GM12878 (cell line): ENCODE data around the gene COPB1. TPM values are rescaled to one million over a fixed set of nuclear protein-coding genes. Genes with fewer than 3 reads are reported as not detected.

ENCODE experiments used
- ATAC-seq: fragments of 200-7000 bp; cut with Tn5 transposase; 3 replicates; pipeline ENCODE4 v1.9.1; 2020; ENCODE audit warnings: mild to moderate bottlenecking, moderate library complexity
- BruUV-seq: library from RNA; stranded (reverse); fragments of 400-500 nt; replicated peaks from 2 replicates; lab custom pipeline; 2021; lab: Mats Ljungman, UMichigan
- CTCF ChIA-PET: fragments of 300-600 bp; sonication (Branson Sonifier 250); formaldehyde crosslinking; extraction: SDS; loops from one replicate; lab custom pipeline; 2021; ENCODE audit warnings: inconsistent platforms; lab: Yijun Ruan, JAX
- POLR2A ChIA-PET: fragments of 350-600 bp; formaldehyde crosslinking; extraction: SDS; loops from one replicate; lab custom pipeline; 2021; ENCODE audit warnings: inconsistent platforms; lab: Charles Lee
- RAD21 ChIA-PET: fragments of 300-600 bp; sonication (Branson Sonifier 250); formaldehyde crosslinking; loops from one replicate; lab custom pipeline; 2023; ENCODE audit warnings: antibody characterized with exemption; ENCODE audit not compliant: unreplicated experiment; lab: Charles Lee
- SMC1A ChIA-PET: fragments of 300-600 bp; sonication (Branson Sonifier 250); formaldehyde crosslinking; loops from one replicate; lab custom pipeline; 2023; ENCODE audit not compliant: unreplicated experiment, uncharacterized antibody; lab: Charles Lee
- DNase-seq: peaks from one replicate; pipeline ENCODE4 v3.0.0-alpha.2; 2011; ENCODE audit warnings: low read depth, low spot score
- FAIRE-seq: peaks from 3 replicates; lab custom pipeline; 2011; peaks lifted over from hg19 to GRCh38; lab: Jason Lieb, UNC
- H2AFZ ChIP-seq: 2 replicates; pipeline ENCODE4 v1.6.0; 2011; ENCODE audit warnings: low read depth, low read length, control low read depth; ENCODE audit not compliant: control insufficient read depth
- H3K27ac ChIP-seq: 2 replicates; pipeline ENCODE4 v1.5.1; 2011; ENCODE audit warnings: control low read depth; ENCODE audit not compliant: control insufficient read depth, insufficient read depth
- H3K27me3 ChIP-seq, 2 experiments: replicated peaks in 1 of 2; 2 replicates each; pipeline versions ENCODE4 v1.6.0 to v1.6.1; 2011; ENCODE audit warnings: low read length in 1 of 2; ENCODE audit not compliant: control insufficient read depth in 2 of 2, insufficient read depth in 2 of 2
- H3K36me3 ChIP-seq, 2 experiments: 2 replicates each; pipeline ENCODE4 v1.5.1; 2011; ENCODE audit warnings: low read length in 1 of 2; ENCODE audit not compliant: control insufficient read depth in 2 of 2, insufficient read depth in 2 of 2
- H3K4me1 ChIP-seq: 2 replicates; pipeline ENCODE4 v1.6.1; 2011; ENCODE audit warnings: mild to moderate bottlenecking, low read length, moderate library complexity, mixed read lengths; ENCODE audit not compliant: control insufficient read depth, insufficient read depth
- H3K4me2 ChIP-seq: 2 replicates; pipeline ENCODE4 v1.6.0; 2011; ENCODE audit warnings: control low read depth; ENCODE audit not compliant: control insufficient read depth, insufficient read depth
- H3K4me3 ChIP-seq: fragments of 200-600 bp; sonication (generic); 2 replicates; pipeline ENCODE4 v1.5.1; 2016
- H3K79me2 ChIP-seq: 2 replicates; pipeline ENCODE4 v1.6.0; 2011; ENCODE audit warnings: low read length; ENCODE audit not compliant: control insufficient read depth, insufficient read depth
- H3K9ac ChIP-seq: 2 replicates; pipeline ENCODE4 v1.8.0; 2011; ENCODE audit warnings: low read length, control low read depth, mixed read lengths; ENCODE audit not compliant: control insufficient read depth, insufficient read depth
- H3K9me3 ChIP-seq: replicated peaks from 3 replicates; pipeline ENCODE4 v1.5.1; 2011; ENCODE audit warnings: mild to moderate bottlenecking, low read length; ENCODE audit not compliant: control insufficient read depth, insufficient read depth
- H4K20me1 ChIP-seq: 2 replicates; pipeline ENCODE4 v1.6.0; 2011; ENCODE audit not compliant: control insufficient read depth, insufficient read depth
- ATF7 ChIP-seq: fragments of 450-650 bp; IDR thresholded peaks from 2 replicates; pipeline ENCODE4 v1.6.1; 2016; ENCODE audit warnings: low read depth, mild to moderate bottlenecking
- BMI1 ChIP-seq: fragments of 450-650 bp; IDR thresholded peaks from 2 replicates; pipeline ENCODE4 v1.6.1; 2016; ENCODE audit warnings: mild to moderate bottlenecking, moderate library complexity, borderline replicate concordance
- CBX5 ChIP-seq: sonication (generic); IDR thresholded peaks from 2 replicates; pipeline ENCODE4 v1.6.1; 2016; ENCODE audit warnings: low read depth, moderate library complexity, mild to moderate bottlenecking, inconsistent platforms
- CHD1 ChIP-seq: IDR thresholded peaks from 2 replicates; pipeline ENCODE4 v1.6.1; 2012; ENCODE audit warnings: low read depth, low read length, improper control_type of control experiment
- CTCF ChIP-seq, 3 experiments: IDR thresholded peaks in 2 of 3; conservative IDR thresholded peaks in 1 of 3; 2 replicates each; pipeline ENCODE4 v1.5.1; 2011; ENCODE audit warnings: low read depth in 3 of 3, low read length in 3 of 3, mild to moderate bottlenecking in 3 of 3, control low read depth in 2 of 3, moderate library complexity in 2 of 3, inconsistent platforms in 1 of 3, mixed read lengths in 1 of 3; ENCODE audit not compliant: control insufficient read depth in 2 of 3, insufficient read depth in 1 of 3; ENCODE audit errors: extremely low read depth in 1 of 3
- DPF2 ChIP-seq: fragments of 450-650 bp; IDR thresholded peaks from 2 replicates; pipeline ENCODE4 v1.6.1; 2017; ENCODE audit warnings: mild to moderate bottlenecking
- EGR1 ChIP-seq, 2 experiments: IDR thresholded peaks; 1 replicate in 1 of 2; 2 replicates in 1 of 2; pipeline ENCODE4 v1.6.1; 2011 to 2012; ENCODE audit warnings: low read depth in 2 of 2, low read length in 2 of 2, borderline replicate concordance in 1 of 2, mild to moderate bottlenecking in 1 of 2, moderate library complexity in 1 of 2
- KLF5 ChIP-seq: fragments of 450-650 bp; IDR thresholded peaks from 2 replicates; pipeline ENCODE4 v1.6.1; 2014; ENCODE audit warnings: mild to moderate bottlenecking; ENCODE audit not compliant: partially characterized antibody
- MYB ChIP-seq: fragments of 150-350 bp; IDR thresholded peaks from 2 replicates; pipeline ENCODE4 v1.6.1; 2014; ENCODE audit warnings: mild to moderate bottlenecking, low read depth, low read length, borderline replicate concordance
- NR2C1 ChIP-seq: fragments of 450-650 bp; IDR thresholded peaks from 2 replicates; pipeline ENCODE4 v1.6.1; 2017; ENCODE audit warnings: antibody characterized with exemption, mild to moderate bottlenecking, moderate library complexity
- RAD21 ChIP-seq: IDR thresholded peaks from 2 replicates; pipeline ENCODE4 v1.6.1; 2011; ENCODE audit warnings: mild to moderate bottlenecking, low read depth, low read length, moderate library complexity; ENCODE audit not compliant: insufficient read depth
- RAD51 ChIP-seq: fragments of 450-650 bp; IDR thresholded peaks from 2 replicates; pipeline ENCODE4 v1.6.1; 2016; ENCODE audit warnings: moderate library complexity, mild to moderate bottlenecking, inconsistent platforms
- SIN3A ChIP-seq: IDR thresholded peaks from 2 replicates; pipeline ENCODE4 v1.6.1; 2012; ENCODE audit warnings: low read depth, low read length, improper control_type of control experiment
- SMAD5 ChIP-seq: IDR thresholded peaks from 2 replicates; pipeline ENCODE4 v1.6.1; 2016; ENCODE audit warnings: antibody characterized with exemption, low read depth
- ZNF24 ChIP-seq: fragments of 450-650 bp; IDR thresholded peaks from 2 replicates; pipeline ENCODE4 v1.6.1; 2017; ENCODE audit warnings: antibody characterized with exemption, mild to moderate bottlenecking
- WGBS: methylation state at CpG from one replicate; pipeline ENCODE4 v1.1.6; 2016; ENCODE audit warnings: low lambda C conversion rate; ENCODE audit not compliant: insufficient replicate concordance, insufficient coverage; ENCODE audit errors: missing lambda C conversion rate; 5-methylcytosine and 5-hydroxymethylcytosine counted together
- in situ Hi-C: fragments of 300-500 bp; cut with MboI; formaldehyde crosslinking; loops from 9 replicates; pipeline ENCODE4 v1.14.3; 2018; ENCODE audit warnings: mixed read lengths
- intact Hi-C: fragments of 100-400 bp; cut with micrococcal nuclease; formaldehyde crosslinking; loops from one replicate; pipeline ENCODE4 v1.14.2; 2022; ENCODE audit not compliant: unreplicated experiment
- polyA plus RNA-seq, 11 experiments: library from polyadenylated mRNA; depleted of rRNA in 4 of 11; unstranded in 6 of 11; stranded (reverse) in 5 of 11; fragments of >200 nt; fragmentation: Nextera tagmentation in 4 of 11; fragmentation: Illumina TruSeq in 1 of 11; extraction: Ambion mirVana in 4 of 11; extraction: Trizol in 1 of 11; gene quantifications; 1 replicate in 1 of 11; 2 replicates in 10 of 11; pipeline versions ENCODE4 v1.2.1 to v1.2.3, GENCODE V29; 2011 to 2016; ENCODE audit warnings: inconsistent platforms in 2 of 11, missing spikeins in 2 of 11, low read depth in 1 of 11
- total RNA-seq, 4 experiments: library from RNA; depleted of rRNA in 3 of 4; stranded (reverse); fragments of >200 nt in 3 of 4; fragmentation: Illumina TruSeq in 1 of 4; extraction: Trizol in 1 of 4; gene quantifications; 2 replicates each; pipeline versions ENCODE4 v1.2.1 to v1.2.3, GENCODE V29; 2013 to 2021
- TF ChIP-seq, protein P1 (sequence below): IDR thresholded peaks from 2 replicates; pipeline ENCODE4 v1.6.1; 2012; ENCODE audit warnings: low read depth, low read length, improper control_type of control experiment

COPB1 gene
- total and polyA plus RNA-seq, 10 of the 15 experiments (the other 5 are each of a cell fraction or from before 2014, with no cell fraction given): 67.0 to 149 (median 109) TPM

DNA sequence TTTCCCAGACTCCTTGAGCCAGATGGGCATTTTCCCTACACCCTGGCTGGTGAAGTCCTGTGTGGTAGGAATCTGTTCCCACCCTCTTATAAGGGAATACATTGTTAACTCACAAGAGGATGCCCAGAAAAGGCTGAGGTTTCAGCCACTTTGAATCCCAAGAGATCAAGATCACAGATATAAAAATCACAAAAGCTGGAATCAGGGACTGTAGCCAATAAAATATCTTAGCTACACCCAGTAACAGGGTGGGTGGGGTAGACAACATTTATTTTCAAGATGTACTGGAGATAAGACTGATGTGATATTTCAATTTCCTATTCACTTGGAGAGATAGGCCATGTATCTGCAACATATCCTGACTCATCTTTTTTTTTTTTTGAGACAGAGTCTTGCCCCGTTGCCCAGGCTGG, 50.3 kb downstream of the COPB1 start:
- in situ Hi-C loops: no loop called here
- ChIA-PET RAD21 (interaction anchor here (1.0 kb wide), 1 partner anchor 141 kb away, joined by 4 read pairs; no protein-coding TSS in a partner anchor), CTCF (interaction anchor here (0.7 to 2.6 kb wide), 5 partner anchors 11 to 199 kb away, joined by 4 to 8 read pairs (median 5); no protein-coding TSS in a partner anchor), SMC1A (interaction anchor here (1.4 to 1.6 kb wide), 2 partner anchors 13 to 137 kb away, joined by 3 read pairs; no protein-coding TSS in a partner anchor), POLR2A (no interaction called here)
- no peak for FAIRE-seq
- no peak overlapping the region for H2AFZ ChIP-seq
- no peaks in the 10 kb centered on the region for H3K27me3 ChIP-seq
- peaks cover 5% of the 10 kb centered on the region; the same call in 1 of the 2 replicates for H3K4me1 ChIP-seq
- no peak for DNase-seq
- no peaks in the 10 kb centered on the region for H3K79me2 ChIP-seq
- H3K9ac ChIP-seq: no peak overlapping the region
- H4K20me1 ChIP-seq: no peaks in the 10 kb centered on the region
- no peak overlapping the region for H3K4me2 ChIP-seq
- no TSS peak for BruUV-seq
- no peak for ATAC-seq
- 40% methylated on average over 1 of the region's 1 CpG for WGBS
- TF ChIP-seq ATF7: no peak
- TF ChIP-seq CHD1: no peak
- TF ChIP-seq KLF5: no peak
- TF ChIP-seq RAD51: no peak
- no peak overlapping the region for H3K4me3 ChIP-seq
- intact Hi-C loops: no loop called here
- 0 out of 4 replicates have a peak, but pooled peaks cover 0 to 5% of the 10 kb centered on the region in 2 experiments for H3K36me3 ChIP-seq
- no peaks in the 10 kb centered on the region for H3K9me3 ChIP-seq
- H3K27ac ChIP-seq: no peak overlapping the region

GRCh38 chr11:14448240-14448639, 51.4 kb downstream of the COPB1 start:
- 50% methylated on average over 1 of the region's 1 CpG for WGBS
- H3K27me3 ChIP-seq: no peaks in the 10 kb centered on the region
- no peak overlapping the region for H3K4me2 ChIP-seq
- peaks cover 5% of the 10 kb centered on the region; the same call in 1 of the 2 replicates for H3K4me1 ChIP-seq
- ChIA-PET RAD21 (interaction anchor here (1.0 kb wide), 1 partner anchor 140 kb away, joined by 4 read pairs; no protein-coding TSS in a partner anchor), CTCF (interaction anchor here (1.0 to 2.6 kb wide), 3 partner anchors 144 to 198 kb away, joined by 4 to 8 read pairs (median 5); no protein-coding TSS in a partner anchor), SMC1A (interaction anchor here (0.6 to 1.6 kb wide), 3 partner anchors 12 to 491 kb away, joined by 3 read pairs; no protein-coding TSS in a partner anchor), POLR2A (no interaction called here)
- DNase-seq (no peak), FAIRE-seq (no peak), ATAC-seq (no peak)
- intact Hi-C loops (no loop called here), in situ Hi-C loops (no loop called here)
- H3K36me3 ChIP-seq: 0 out of 4 replicates have a peak, but pooled peaks cover 0 to 5% of the 10 kb centered on the region in 2 experiments
- H3K9ac ChIP-seq: no peak overlapping the region
- no peaks in the 10 kb centered on the region for H4K20me1 ChIP-seq
- H3K4me3 ChIP-seq: no peak overlapping the region
- H3K27ac ChIP-seq: no peak overlapping the region
- BruUV-seq: no TSS peak
- H3K9me3 ChIP-seq: no peaks in the 10 kb centered on the region
- H2AFZ ChIP-seq: no peak overlapping the region
- no peaks in the 10 kb centered on the region for H3K79me2 ChIP-seq
- TF ChIP-seq SMAD5 (no peak), SIN3A (no peak), RAD21 (no peak), ZNF24 (no peak), CTCF (IDR thresholded peaks at IDR 0.05 in 2 of 3, conservative IDR thresholded peaks at IDR 0.05 in 1 of 3; ENCODE audit: control insufficient read depth in 2 of 3, extremely low read depth in 1 of 3, insufficient read depth in 1 of 3, low read depth in 3 of 3, low read length in 3 of 3) (no peak), DPF2 (no peak), EGR1 (IDR thresholded peaks at IDR 0.05; ENCODE audit: borderline replicate concordance in 1 of 2, low read depth in 2 of 2, low read length in 2 of 2) (no peak), BMI1 (no peak), MYB (no peak), CBX5 (no peak), NR2C1 (no peak)
- TF ChIP-seq, protein P1, sequence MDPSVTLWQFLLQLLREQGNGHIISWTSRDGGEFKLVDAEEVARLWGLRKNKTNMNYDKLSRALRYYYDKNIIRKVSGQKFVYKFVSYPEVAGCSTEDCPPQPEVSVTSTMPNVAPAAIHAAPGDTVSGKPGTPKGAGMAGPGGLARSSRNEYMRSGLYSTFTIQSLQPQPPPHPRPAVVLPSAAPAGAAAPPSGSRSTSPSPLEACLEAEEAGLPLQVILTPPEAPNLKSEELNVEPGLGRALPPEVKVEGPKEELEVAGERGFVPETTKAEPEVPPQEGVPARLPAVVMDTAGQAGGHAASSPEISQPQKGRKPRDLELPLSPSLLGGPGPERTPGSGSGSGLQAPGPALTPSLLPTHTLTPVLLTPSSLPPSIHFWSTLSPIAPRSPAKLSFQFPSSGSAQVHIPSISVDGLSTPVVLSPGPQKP: no peak
